ENCODE results near the gene GINS2. TPM values are rescaled to one million over a fixed set of nuclear protein-coding genes. Genes with fewer than 3 reads are reported as not detected.

GINS2 gene
- total RNA-seq, 6 experiments from 2014 or later: 11.8 to 24.6 (median 21.0) TPM

GRCh38 chr16:85658504-85659326 lies 30.0 kb downstream of the GINS2 start:
- TF ChIP-seq, protein P1, sequence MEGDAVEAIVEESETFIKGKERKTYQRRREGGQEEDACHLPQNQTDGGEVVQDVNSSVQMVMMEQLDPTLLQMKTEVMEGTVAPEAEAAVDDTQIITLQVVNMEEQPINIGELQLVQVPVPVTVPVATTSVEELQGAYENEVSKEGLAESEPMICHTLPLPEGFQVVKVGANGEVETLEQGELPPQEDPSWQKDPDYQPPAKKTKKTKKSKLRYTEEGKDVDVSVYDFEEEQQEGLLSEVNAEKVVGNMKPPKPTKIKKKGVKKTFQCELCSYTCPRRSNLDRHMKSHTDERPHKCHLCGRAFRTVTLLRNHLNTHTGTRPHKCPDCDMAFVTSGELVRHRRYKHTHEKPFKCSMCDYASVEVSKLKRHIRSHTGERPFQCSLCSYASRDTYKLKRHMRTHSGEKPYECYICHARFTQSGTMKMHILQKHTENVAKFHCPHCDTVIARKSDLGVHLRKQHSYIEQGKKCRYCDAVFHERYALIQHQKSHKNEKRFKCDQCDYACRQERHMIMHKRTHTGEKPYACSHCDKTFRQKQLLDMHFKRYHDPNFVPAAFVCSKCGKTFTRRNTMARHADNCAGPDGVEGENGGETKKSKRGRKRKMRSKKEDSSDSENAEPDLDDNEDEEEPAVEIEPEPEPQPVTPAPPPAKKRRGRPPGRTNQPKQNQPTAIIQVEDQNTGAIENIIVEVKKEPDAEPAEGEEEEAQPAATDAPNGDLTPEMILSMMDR (IDR thresholded peaks at IDR 0.05): no peak
- Mint-ChIP-seq H3K27me3 (ENCODE audit: insufficient read depth) (peaks cover 11% of the 10 kb centered on the region), H3K9me3 (no peaks in the 10 kb centered on the region), H3K4me3 (no peak overlapping the region), H3K36me3 (ENCODE audit: low read depth) (no peaks in the 10 kb centered on the region), H3K4me1 (ENCODE audit: low read depth) (peaks cover 7% of the 10 kb centered on the region), H3K27ac (no peak overlapping the region)
- DNase-seq: no peak

DNA sequence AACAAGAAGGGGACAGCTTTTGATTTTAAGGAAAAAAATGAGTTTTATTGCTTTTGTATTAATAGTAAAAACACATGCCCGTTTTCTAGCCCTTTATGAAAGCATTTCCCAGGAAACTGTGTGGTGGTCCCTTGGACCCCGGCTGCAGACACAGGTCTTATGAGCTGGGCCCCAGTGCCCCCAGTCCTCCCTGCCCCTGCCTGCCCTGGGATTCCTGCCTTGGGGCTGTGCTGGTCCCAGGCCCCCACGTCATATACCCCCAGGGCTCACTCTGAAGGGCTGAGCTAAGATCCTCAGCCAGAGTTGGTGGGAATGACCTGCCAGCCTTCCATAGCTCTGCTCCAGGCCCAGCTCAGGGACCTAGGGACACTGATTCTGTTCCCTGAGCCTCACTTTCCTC lies 30.8 kb downstream of the GINS2 start:
- no peaks in the 10 kb centered on the region for H3K9me3 Mint-ChIP-seq
- H3K4me1 Mint-ChIP-seq (ENCODE audit: low read depth): peaks cover 7% of the 10 kb centered on the region
- no peak overlapping the region for H3K27ac Mint-ChIP-seq
- TF ChIP-seq, protein P1 (IDR thresholded peaks at IDR 0.05): no peak
- no peak for DNase-seq
- H3K36me3 Mint-ChIP-seq (ENCODE audit: low read depth): no peaks in the 10 kb centered on the region
- no peak overlapping the region for H3K4me3 Mint-ChIP-seq
- H3K27me3 Mint-ChIP-seq (ENCODE audit: insufficient read depth): peaks cover 11% of the 10 kb centered on the region

DNA sequence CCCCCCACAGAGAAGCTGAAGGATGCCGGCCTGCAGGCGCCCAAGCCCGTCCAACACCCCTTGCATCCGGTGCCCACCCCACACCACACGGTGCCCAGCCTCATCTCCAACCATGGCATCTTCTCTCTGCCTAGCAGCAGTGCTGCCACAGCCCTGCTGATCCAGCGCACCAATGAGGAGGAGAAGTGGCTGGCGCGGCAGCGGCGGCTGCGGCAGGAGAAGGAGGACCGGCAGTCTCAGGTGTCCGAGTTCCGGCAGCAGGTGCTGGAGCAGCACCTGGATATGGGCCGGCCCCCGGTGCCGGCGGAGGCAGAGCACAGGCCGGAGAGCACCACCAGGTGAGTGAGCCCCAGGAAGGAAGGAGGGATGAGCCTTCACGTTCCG lies 31.5 kb downstream of the GINS2 start:
- Mint-ChIP-seq H3K36me3 (ENCODE audit: low read depth) (no peaks in the 10 kb centered on the region), H3K27ac (no peak overlapping the region), H3K27me3 (ENCODE audit: insufficient read depth) (peaks cover 11% of the 10 kb centered on the region), H3K9me3 (no peaks in the 10 kb centered on the region), H3K4me1 (ENCODE audit: low read depth) (peaks cover 7% of the 10 kb centered on the region), H3K4me3 (no peak overlapping the region)
- no peak for DNase-seq
- TF ChIP-seq, protein P1 (IDR thresholded peaks at IDR 0.05): no peak

GRCh38 chr16:85656351-85657266 lies 32.1 kb downstream of the GINS2 start:
- H3K4me3 Mint-ChIP-seq: peak overlapping the region; percentile 24; the same call in 1 of the 2 replicates
- H3K27ac Mint-ChIP-seq: no peak overlapping the region
- H3K4me1 Mint-ChIP-seq (ENCODE audit: low read depth): peaks cover 7% of the 10 kb centered on the region
- H3K36me3 Mint-ChIP-seq (ENCODE audit: low read depth): no peaks in the 10 kb centered on the region
- no peak for DNase-seq
- H3K27me3 Mint-ChIP-seq (ENCODE audit: insufficient read depth): peaks cover 8% of the 10 kb centered on the region
- TF ChIP-seq, protein P1 (IDR thresholded peaks at IDR 0.05): no peak
- H3K9me3 Mint-ChIP-seq: no peaks in the 10 kb centered on the region

- no peaks in the 10 kb centered on the region for H3K36me3 Mint-ChIP-seq (ENCODE audit: low read depth)
- H3K27ac Mint-ChIP-seq: no peak overlapping the region
Observed at GRCh38 chr16:85655216-85656129, 33.3 kb downstream of the GINS2 start.

More at GRCh38 chr16:85655216-85656129, 33.3 kb downstream of the GINS2 start:
- peaks cover 7% of the 10 kb centered on the region for H3K4me1 Mint-ChIP-seq (ENCODE audit: low read depth)
- no peaks in the 10 kb centered on the region for H3K9me3 Mint-ChIP-seq
- peaks cover 8% of the 10 kb centered on the region for H3K27me3 Mint-ChIP-seq (ENCODE audit: insufficient read depth)
- no peak for DNase-seq
- TF ChIP-seq, protein P1 (IDR thresholded peaks at IDR 0.05): no peak
- no peak overlapping the region for H3K4me3 Mint-ChIP-seq
